ENCODE results near the gene PRKN.

DNA sequence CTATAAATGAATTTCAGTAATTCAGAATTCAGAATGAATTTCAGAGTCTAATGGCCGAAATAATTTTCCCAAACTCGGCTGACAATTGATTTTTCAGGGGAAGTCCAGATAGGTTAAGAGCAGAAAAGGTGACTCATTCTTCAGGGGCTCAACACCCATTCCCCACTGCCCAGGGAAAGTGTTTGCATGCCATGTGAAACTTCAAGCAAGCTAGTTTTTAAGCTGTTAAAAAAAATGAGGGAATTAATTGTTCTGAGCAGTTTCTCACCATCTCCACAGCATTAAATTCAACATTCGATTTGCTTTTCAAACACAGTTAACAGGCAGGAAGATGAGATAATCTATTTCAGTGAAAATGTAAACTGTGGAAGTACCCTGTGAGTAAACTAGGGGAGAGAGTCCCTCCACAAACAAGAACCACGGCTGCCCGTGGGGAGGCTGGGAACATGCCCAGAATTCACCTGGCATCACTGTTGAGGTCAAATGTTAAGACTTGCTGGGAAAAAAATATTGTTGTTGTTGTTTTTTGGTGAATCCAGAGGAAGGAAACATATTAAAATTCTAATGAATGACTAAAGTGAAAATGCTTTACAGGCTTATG lies 803.0 kb downstream of the PRKN start:
- TF ChIP-seq, protein P1, sequence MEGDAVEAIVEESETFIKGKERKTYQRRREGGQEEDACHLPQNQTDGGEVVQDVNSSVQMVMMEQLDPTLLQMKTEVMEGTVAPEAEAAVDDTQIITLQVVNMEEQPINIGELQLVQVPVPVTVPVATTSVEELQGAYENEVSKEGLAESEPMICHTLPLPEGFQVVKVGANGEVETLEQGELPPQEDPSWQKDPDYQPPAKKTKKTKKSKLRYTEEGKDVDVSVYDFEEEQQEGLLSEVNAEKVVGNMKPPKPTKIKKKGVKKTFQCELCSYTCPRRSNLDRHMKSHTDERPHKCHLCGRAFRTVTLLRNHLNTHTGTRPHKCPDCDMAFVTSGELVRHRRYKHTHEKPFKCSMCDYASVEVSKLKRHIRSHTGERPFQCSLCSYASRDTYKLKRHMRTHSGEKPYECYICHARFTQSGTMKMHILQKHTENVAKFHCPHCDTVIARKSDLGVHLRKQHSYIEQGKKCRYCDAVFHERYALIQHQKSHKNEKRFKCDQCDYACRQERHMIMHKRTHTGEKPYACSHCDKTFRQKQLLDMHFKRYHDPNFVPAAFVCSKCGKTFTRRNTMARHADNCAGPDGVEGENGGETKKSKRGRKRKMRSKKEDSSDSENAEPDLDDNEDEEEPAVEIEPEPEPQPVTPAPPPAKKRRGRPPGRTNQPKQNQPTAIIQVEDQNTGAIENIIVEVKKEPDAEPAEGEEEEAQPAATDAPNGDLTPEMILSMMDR (IDR thresholded peaks at IDR 0.05) = no peak
- TF ChIP-seq POLR2A (IDR thresholded peaks at IDR 0.05) = no peak
